Osteoblast (primary cell): ENCODE results near the gene SPATA18. TPM values are rescaled to one million over a fixed set of nuclear protein-coding genes. Genes with fewer than 3 reads are reported as not detected.

Experiments used
- DNase-seq: peaks from one replicate; pipeline ENCODE4 v3.0.0; 2011; ENCODE audit warnings: low spot score, mixed read lengths; ENCODE audit not compliant: insufficient read length; ENCODE audit errors: missing footprints
- H2AFZ ChIP-seq: 2 replicates; pipeline ENCODE4 v1.6.0; 2011; ENCODE audit warnings: mild to moderate bottlenecking, low read length
- H3K27ac ChIP-seq: 2 replicates; pipeline ENCODE4 v1.5.1; 2011; ENCODE audit warnings: mild to moderate bottlenecking, low read depth, low read length, moderate library complexity
- H3K27me3 ChIP-seq: 2 replicates; pipeline ENCODE4 v1.6.0; 2012; ENCODE audit warnings: mild to moderate bottlenecking, control low read depth, inconsistent platforms, low read length, moderate library complexity; ENCODE audit not compliant: insufficient read depth
- H3K36me3 ChIP-seq: 2 replicates; pipeline ENCODE4 v1.5.1; 2011; ENCODE audit warnings: mild to moderate bottlenecking, low read length, control low read depth, moderate library complexity; ENCODE audit not compliant: insufficient read depth
- H3K4me1 ChIP-seq: 2 replicates; pipeline ENCODE4 v1.5.1; 2011; ENCODE audit warnings: mild to moderate bottlenecking, low read length, control low read depth, moderate library complexity; ENCODE audit not compliant: insufficient read depth
- H3K4me2 ChIP-seq: 2 replicates; pipeline ENCODE4 v1.6.0; 2011; ENCODE audit warnings: mild to moderate bottlenecking, low read length; ENCODE audit not compliant: insufficient read depth
- H3K4me3 ChIP-seq: fragments of 200-600 bp; sonication (generic); 3 replicates; pipeline ENCODE4 v1.5.1; 2012; ENCODE audit warnings: mild to moderate bottlenecking, low read length, inconsistent platforms; ENCODE audit not compliant: insufficient read depth
- H3K79me2 ChIP-seq: 2 replicates; pipeline ENCODE4 v1.6.0; 2012; ENCODE audit warnings: mild to moderate bottlenecking, low read length, control low read depth, inconsistent platforms; ENCODE audit not compliant: insufficient read depth
- H3K9me3 ChIP-seq: 2 replicates; pipeline ENCODE4 v1.5.1; 2011; ENCODE audit warnings: low read depth, low read length, control low read depth
- H4K20me1 ChIP-seq: 2 replicates; pipeline ENCODE4 v1.6.0; 2012; ENCODE audit warnings: mild to moderate bottlenecking, low read length, control low read depth; ENCODE audit not compliant: insufficient read depth
- total RNA-seq: library from RNA; depleted of rRNA; stranded (reverse); fragments of >200 nt; gene quantifications from 2 replicates; pipeline ENCODE4 v1.2.3, GENCODE V29; 2012
- TF ChIP-seq, protein P1 (sequence below): IDR thresholded peaks from 2 replicates; pipeline ENCODE4 v1.5.1; 2011; ENCODE audit warnings: mild to moderate bottlenecking, low read depth, low read length, moderate library complexity; ENCODE audit errors: extremely low read depth

Gene SPATA18
- total RNA-seq, 1 donor = 30.8 TPM

- H4K20me1 ChIP-seq = no peaks in the 10 kb centered on the region
- peaks cover 3% of the 10 kb centered on the region for H3K4me1 ChIP-seq
- no peak overlapping the region for H3K4me2 ChIP-seq
- no peak overlapping the region for H3K4me3 ChIP-seq
- no peaks in the 10 kb centered on the region for H3K79me2 ChIP-seq
- no peak overlapping the region for H3K27ac ChIP-seq
- H3K9me3 ChIP-seq = no peaks in the 10 kb centered on the region
- no peak overlapping the region for H2AFZ ChIP-seq
- TF ChIP-seq, protein P1, sequence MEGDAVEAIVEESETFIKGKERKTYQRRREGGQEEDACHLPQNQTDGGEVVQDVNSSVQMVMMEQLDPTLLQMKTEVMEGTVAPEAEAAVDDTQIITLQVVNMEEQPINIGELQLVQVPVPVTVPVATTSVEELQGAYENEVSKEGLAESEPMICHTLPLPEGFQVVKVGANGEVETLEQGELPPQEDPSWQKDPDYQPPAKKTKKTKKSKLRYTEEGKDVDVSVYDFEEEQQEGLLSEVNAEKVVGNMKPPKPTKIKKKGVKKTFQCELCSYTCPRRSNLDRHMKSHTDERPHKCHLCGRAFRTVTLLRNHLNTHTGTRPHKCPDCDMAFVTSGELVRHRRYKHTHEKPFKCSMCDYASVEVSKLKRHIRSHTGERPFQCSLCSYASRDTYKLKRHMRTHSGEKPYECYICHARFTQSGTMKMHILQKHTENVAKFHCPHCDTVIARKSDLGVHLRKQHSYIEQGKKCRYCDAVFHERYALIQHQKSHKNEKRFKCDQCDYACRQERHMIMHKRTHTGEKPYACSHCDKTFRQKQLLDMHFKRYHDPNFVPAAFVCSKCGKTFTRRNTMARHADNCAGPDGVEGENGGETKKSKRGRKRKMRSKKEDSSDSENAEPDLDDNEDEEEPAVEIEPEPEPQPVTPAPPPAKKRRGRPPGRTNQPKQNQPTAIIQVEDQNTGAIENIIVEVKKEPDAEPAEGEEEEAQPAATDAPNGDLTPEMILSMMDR = no peak
- H3K36me3 ChIP-seq = no peaks in the 10 kb centered on the region
- no peak for DNase-seq
- H3K27me3 ChIP-seq = no peaks in the 10 kb centered on the region
These were observed 61.3 kb downstream of the SPATA18 start for GRCh38 chr4:52112411-52112810.

- Histone ChIP-seq H2AFZ (no peak overlapping the region), H3K27ac (no peak overlapping the region), H3K4me1 (no peaks in the 10 kb centered on the region), H4K20me1 (no peaks in the 10 kb centered on the region), H3K79me2 (no peaks in the 10 kb centered on the region), H3K4me3 (no peak overlapping the region), H3K36me3 (no peaks in the 10 kb centered on the region), H3K4me2 (no peak overlapping the region), H3K9me3 (no peaks in the 10 kb centered on the region), H3K27me3 (no peaks in the 10 kb centered on the region)
- no peak for DNase-seq
- TF ChIP-seq, protein P1 = no peak
These were observed 65.5 kb downstream of the SPATA18 start for GRCh38 chr4:52116641-52117040.

DNA sequence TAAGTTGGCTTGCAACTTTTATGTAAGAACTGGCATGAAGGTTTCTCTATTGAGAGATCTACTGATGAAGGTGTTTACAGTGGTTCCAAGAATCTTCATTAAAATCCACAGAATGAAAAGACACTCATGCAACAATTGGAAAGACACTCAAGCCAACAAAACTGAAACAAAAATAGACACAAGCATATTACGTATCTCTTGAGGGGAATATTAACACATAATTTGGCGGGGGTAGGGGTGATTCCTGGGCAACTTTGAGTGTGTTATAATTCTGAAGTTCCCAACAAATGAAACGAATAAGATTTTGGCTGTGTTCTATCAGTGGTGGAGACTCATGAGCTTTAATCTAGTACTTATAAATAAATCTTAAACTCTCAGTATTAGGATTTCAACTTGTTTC, 75.1 kb downstream of the SPATA18 start:
- no peaks in the 10 kb centered on the region for H3K9me3 ChIP-seq
- H3K27me3 ChIP-seq = peaks cover 3% of the 10 kb centered on the region
- TF ChIP-seq, protein P1 = no peak
- peaks cover 9% of the 10 kb centered on the region for H3K4me1 ChIP-seq
- H4K20me1 ChIP-seq = no peaks in the 10 kb centered on the region
- DNase-seq = no peak
- H3K27ac ChIP-seq = no peak overlapping the region
- no peak overlapping the region for H3K4me3 ChIP-seq
- peak overlapping the region; percentile 35 for H3K4me2 ChIP-seq
- no peak overlapping the region for H2AFZ ChIP-seq
- H3K79me2 ChIP-seq = no peaks in the 10 kb centered on the region
- no peaks in the 10 kb centered on the region for H3K36me3 ChIP-seq

DNA sequence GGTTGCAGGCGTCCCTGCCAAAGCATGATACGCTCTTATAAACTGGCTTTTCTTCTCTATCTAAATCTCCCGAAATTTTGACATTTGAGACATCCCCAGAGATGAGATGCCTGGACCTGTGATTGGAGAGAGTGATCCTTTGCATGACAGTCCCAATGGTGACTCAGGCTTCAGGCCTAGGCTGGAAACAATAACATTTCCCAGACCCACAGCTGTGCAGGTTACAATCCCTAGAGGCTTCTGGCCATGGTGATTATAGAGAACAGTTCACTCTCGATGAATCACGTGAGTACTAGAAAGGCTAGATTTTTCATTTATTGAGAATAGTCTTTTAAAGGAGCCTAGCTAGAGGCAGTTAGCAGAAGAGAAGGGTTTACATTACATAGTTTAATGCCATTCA, 75.9 kb downstream of the SPATA18 start:
- H2AFZ ChIP-seq = no peak overlapping the region
- no peaks in the 10 kb centered on the region for H3K79me2 ChIP-seq
- no peaks in the 10 kb centered on the region for H4K20me1 ChIP-seq
- TF ChIP-seq, protein P1 = no peak
- H3K36me3 ChIP-seq = no peaks in the 10 kb centered on the region
- H3K4me3 ChIP-seq = no peak overlapping the region
- peaks cover 3% of the 10 kb centered on the region for H3K27me3 ChIP-seq
- no peak overlapping the region for H3K27ac ChIP-seq
- no peaks in the 10 kb centered on the region for H3K9me3 ChIP-seq
- DNase-seq = peak; percentile 62
- peaks cover 9% of the 10 kb centered on the region for H3K4me1 ChIP-seq
- H3K4me2 ChIP-seq = peak overlapping the region; percentile 1
